ENCODE data around the gene P4HTM.

- TF ChIP-seq CTCF (conservative IDR thresholded peaks at IDR 0.05) (no peak), EZH2 (IDR thresholded peaks at IDR 0.05; ENCODE audit: low read depth) (no peak)
These were observed 7.9 kb downstream of the P4HTM start for GRCh38 chr3:48997714-48998637.
